Measurements from ENCODE around the gene CD84.
A peak's percentile ranks its signal among the peaks of the same experiment; 100 is the strongest.
"Not testable (repeated sequence)": the region's sequence is repeated elsewhere in the genome, so short reads cannot be mapped to it uniquely, and the experiment has no call there.

CD84 gene

GRCh38 chr1:160577671-160578070, 1.6 kb downstream of the CD84 start:
- Histone ChIP-seq H3K27me3 (no peaks in the 10 kb centered on the region), H3K9me3 (0 out of 2 replicates have a peak, but pooled peaks cover 8% of the 10 kb centered on the region), H3K36me3 (no peaks in the 10 kb centered on the region), H3K4me2 (no peak overlapping the region; the same call in 1 of the 2 replicates), H3K9ac (no peak overlapping the region), H3K27ac (no peak overlapping the region), H4K20me1 (no peaks in the 10 kb centered on the region), H3K4me3 (no peak overlapping the region), H3K4me1 (peaks cover 40% of the 10 kb centered on the region)
- no peak for TF ChIP-seq Cebpa-rat (IDR thresholded peaks at IDR 0.05)

GRCh38 chr1:160576884-160577283, 2.4 kb downstream of the CD84 start:
- Histone ChIP-seq H3K9me3 (0 out of 2 replicates have a peak, but pooled peaks cover 8% of the 10 kb centered on the region), H3K4me1 (peaks cover 40% of the 10 kb centered on the region), H3K36me3 (no peaks in the 10 kb centered on the region), H3K27ac (no peak overlapping the region), H3K9ac (no peak overlapping the region), H3K4me3 (no peak overlapping the region), H4K20me1 (no peaks in the 10 kb centered on the region), H3K4me2 (no peak overlapping the region), H3K27me3 (no peaks in the 10 kb centered on the region)
- TF ChIP-seq Cebpa-rat (IDR thresholded peaks at IDR 0.05): no peak

GRCh38 chr1:160576390-160576789, 2.9 kb downstream of the CD84 start:
- Histone ChIP-seq H3K9me3 (0 out of 2 replicates have a peak, but pooled peaks cover 8% of the 10 kb centered on the region), H3K4me3 (no peak overlapping the region), H3K9ac (no peak overlapping the region), H3K27ac (no peak overlapping the region), H3K36me3 (no peaks in the 10 kb centered on the region), H3K4me2 (no peak overlapping the region), H3K27me3 (no peaks in the 10 kb centered on the region), H4K20me1 (no peaks in the 10 kb centered on the region), H3K4me1 (peaks cover 40% of the 10 kb centered on the region)
- no peak for TF ChIP-seq Cebpa-rat (IDR thresholded peaks at IDR 0.05)

- peak overlapping the region; percentile 33 for H3K4me2 ChIP-seq
- no peak overlapping the region for H3K9ac ChIP-seq
- no peak overlapping the region for H3K4me3 ChIP-seq
- no peaks in the 10 kb centered on the region for H4K20me1 ChIP-seq
- TF ChIP-seq Cebpa-rat (IDR thresholded peaks at IDR 0.05): no peak
- no peak overlapping the region for H3K27ac ChIP-seq
- peaks cover 30% of the 10 kb centered on the region for H3K4me1 ChIP-seq
- no peaks in the 10 kb centered on the region for H3K27me3 ChIP-seq
- H3K9me3 ChIP-seq: peaks cover 18% of the 10 kb centered on the region; the same call in 1 of the 2 replicates
- no peaks in the 10 kb centered on the region for H3K36me3 ChIP-seq
These were observed 4.1 kb downstream of the CD84 start for GRCh38 chr1:160575112-160575664.

- H3K4me1 ChIP-seq: peaks cover 56% of the 10 kb centered on the region
- H4K20me1 ChIP-seq: no peaks in the 10 kb centered on the region
- H3K27ac ChIP-seq: no peak overlapping the region
- H3K4me3 ChIP-seq: no peak overlapping the region
- TF ChIP-seq Cebpa-rat (IDR thresholded peaks at IDR 0.05): no peak
- peaks cover 10% of the 10 kb centered on the region; the same call in 1 of the 2 replicates for H3K9me3 ChIP-seq
- no peaks in the 10 kb centered on the region for H3K27me3 ChIP-seq
- H3K36me3 ChIP-seq: no peaks in the 10 kb centered on the region
- no peak overlapping the region for H3K4me2 ChIP-seq
- no peak overlapping the region for H3K9ac ChIP-seq
These were observed 8.5 kb downstream of the CD84 start for GRCh38 chr1:160570840-160571239.

GRCh38 chr1:160569806-160570205, 9.5 kb downstream of the CD84 start:
- H3K9ac ChIP-seq: no peak overlapping the region
- no peaks in the 10 kb centered on the region for H3K27me3 ChIP-seq
- H3K27ac ChIP-seq: peak overlapping the region; percentile 81; the same call in 1 of the 2 replicates
- H3K4me1 ChIP-seq: peaks cover 58% of the 10 kb centered on the region
- no peak for TF ChIP-seq Cebpa-rat (IDR thresholded peaks at IDR 0.05)
- no peaks in the 10 kb centered on the region for H4K20me1 ChIP-seq
- H3K4me2 ChIP-seq: no peak overlapping the region
- no peaks in the 10 kb centered on the region for H3K36me3 ChIP-seq
- no peak overlapping the region for H3K4me3 ChIP-seq
- peaks cover 10% of the 10 kb centered on the region; the same call in 1 of the 2 replicates for H3K9me3 ChIP-seq

GRCh38 chr1:160567858-160568682, 11.2 kb downstream of the CD84 start:
- Histone ChIP-seq H3K36me3 (peaks cover 6% of the 10 kb centered on the region; the same call in 1 of the 2 replicates), H3K27ac (peak overlapping the region; percentile 81), H3K27me3 (no peaks in the 10 kb centered on the region), H3K4me2 (peak overlapping the region; percentile 83), H3K9me3 (peaks cover 22% of the 10 kb centered on the region), H4K20me1 (no peaks in the 10 kb centered on the region), H3K9ac (peak overlapping the region; percentile 17; the same call in 1 of the 2 replicates), H3K4me1 (peaks cover 59% of the 10 kb centered on the region), H3K4me3 (no peak overlapping the region)
- TF ChIP-seq Cebpa-rat (IDR thresholded peaks at IDR 0.05): no peak

- H3K27me3 ChIP-seq: no peaks in the 10 kb centered on the region
- no peak overlapping the region for H3K4me3 ChIP-seq
- H3K4me2 ChIP-seq: peak overlapping the region; percentile 83
- peaks cover 29% of the 10 kb centered on the region for H3K9me3 ChIP-seq
- no peak for TF ChIP-seq Cebpa-rat (IDR thresholded peaks at IDR 0.05)
- H3K36me3 ChIP-seq: peaks cover 6% of the 10 kb centered on the region; the same call in 1 of the 2 replicates
- H4K20me1 ChIP-seq: no peaks in the 10 kb centered on the region
- H3K27ac ChIP-seq: peak overlapping the region; percentile 81
- no peak overlapping the region; the same call in 1 of the 2 replicates for H3K9ac ChIP-seq
- peaks cover 59% of the 10 kb centered on the region for H3K4me1 ChIP-seq
These were observed 12.0 kb downstream of the CD84 start for GRCh38 chr1:160567341-160567740.

GRCh38 chr1:160565564-160565963, 13.7 kb downstream of the CD84 start:
- Histone ChIP-seq H3K4me1 (peaks cover 59% of the 10 kb centered on the region), H3K4me3 (peak overlapping the region; percentile 49), H3K27me3 (no peaks in the 10 kb centered on the region), H3K36me3 (peaks cover 6% of the 10 kb centered on the region; the same call in 1 of the 2 replicates), H4K20me1 (no peaks in the 10 kb centered on the region), H3K4me2 (peak overlapping the region; percentile 83), H3K9me3 (peaks cover 39% of the 10 kb centered on the region), H3K9ac (peak overlapping the region; percentile 67; the same call in 1 of the 2 replicates), H3K27ac (peak overlapping the region; percentile 81)
- TF ChIP-seq Cebpa-rat (IDR thresholded peaks at IDR 0.05): no peak

- H3K4me2 ChIP-seq, H3K36me3 ChIP-seq, H3K27me3 ChIP-seq, H4K20me1 ChIP-seq, H3K27ac ChIP-seq, H3K4me3 ChIP-seq, H3K9ac ChIP-seq: not testable (repeated sequence)
- H3K4me1 ChIP-seq: peaks cover 48% of the 10 kb centered on the region
- H3K9me3 ChIP-seq: peaks cover 61% of the 10 kb centered on the region
These were observed 16.1 kb downstream of the CD84 start for GRCh38 chr1:160563230-160563629.

- H4K20me1 ChIP-seq, H3K4me2 ChIP-seq, H3K36me3 ChIP-seq, H3K9ac ChIP-seq, H3K27ac ChIP-seq, H3K4me3 ChIP-seq, H3K27me3 ChIP-seq: not testable (repeated sequence)
- H3K9me3 ChIP-seq: peaks cover 65% of the 10 kb centered on the region
- peaks cover 45% of the 10 kb centered on the region for H3K4me1 ChIP-seq
These were observed 16.6 kb downstream of the CD84 start for GRCh38 chr1:160562745-160563144.

Measured in BLaER1 (cell line).